Retina (tissue), 1 donor: ENCODE measurements around the gene SMARCA4.

Source experiments
- DNase-seq: peaks from one replicate; pipeline ENCODE4 v3.0.0-alpha.2; 2016

SMARCA4 gene

GRCh38 chr19:11108746-11109145, 147.9 kb downstream of the SMARCA4 start:
- no peak for DNase-seq

GRCh38 chr19:11111117-11111770, 150.4 kb downstream of the SMARCA4 start:
- no peak for DNase-seq

GRCh38 chr19:11111771-11112144, 150.9 kb downstream of the SMARCA4 start:
- no peak for DNase-seq
